ENCODE data around the gene NRXN3. TPM values are rescaled to one million over a fixed set of nuclear protein-coding genes. Genes with fewer than 3 reads are reported as not detected.

Gene NRXN3
- total RNA-seq, 1 donor, result under 0.01 TPM

DNA sequence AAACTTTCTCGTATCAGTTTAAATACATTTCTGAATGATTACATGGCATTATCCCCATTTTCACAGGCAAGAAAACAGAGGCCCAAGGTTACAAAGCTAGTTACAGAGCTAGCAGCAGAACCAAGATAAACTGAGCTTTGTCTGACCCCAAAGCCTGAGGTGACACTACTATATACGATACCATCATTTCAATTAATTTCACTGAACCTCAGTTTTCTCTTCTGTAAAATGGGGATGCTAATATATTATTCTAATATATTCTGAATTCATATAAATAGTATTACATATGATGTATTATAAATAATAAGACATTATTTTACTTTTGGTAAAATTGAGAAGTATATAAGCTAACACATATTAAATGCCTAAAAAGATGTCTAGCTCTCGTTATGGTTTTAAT, 143.3 kb downstream of the NRXN3 start:
- H3K27me3 ChIP-seq (ENCODE audit: insufficient read depth, low read length), result no peaks in the 10 kb centered on the region
- H3K9me3 ChIP-seq (ENCODE audit: low read depth, low read length), result no peaks in the 10 kb centered on the region
- H3K4me1 ChIP-seq (ENCODE audit: insufficient read depth, low read length), result no peaks in the 10 kb centered on the region
- H3K4me3 ChIP-seq (ENCODE audit: low read length), result no peak overlapping the region

DNA sequence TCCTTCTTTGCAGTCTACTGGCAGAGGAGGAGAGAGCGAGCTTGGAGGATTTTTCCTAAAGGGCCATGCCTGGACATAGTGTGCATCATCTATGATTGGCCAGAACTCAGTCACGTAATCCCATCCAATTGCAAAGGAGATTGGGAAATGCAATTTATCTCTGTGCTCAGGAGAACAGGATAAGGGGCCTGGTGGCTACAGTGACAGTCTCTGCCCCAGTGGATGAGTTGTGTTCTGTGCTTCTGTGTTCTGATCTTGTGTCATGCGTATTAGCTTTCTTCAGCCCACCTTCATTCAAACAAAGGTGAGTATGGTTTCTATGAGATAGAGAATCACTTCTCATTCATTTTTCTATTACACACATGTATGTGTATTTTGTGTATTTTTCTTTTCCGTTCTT, 144.3 kb downstream of the NRXN3 start:
- Histone ChIP-seq H3K27me3 (ENCODE audit: insufficient read depth, low read length) (no peaks in the 10 kb centered on the region), H3K4me3 (ENCODE audit: low read length) (no peak overlapping the region), H3K4me1 (ENCODE audit: insufficient read depth, low read length) (no peaks in the 10 kb centered on the region), H3K9me3 (ENCODE audit: low read depth, low read length) (no peaks in the 10 kb centered on the region)

DNA sequence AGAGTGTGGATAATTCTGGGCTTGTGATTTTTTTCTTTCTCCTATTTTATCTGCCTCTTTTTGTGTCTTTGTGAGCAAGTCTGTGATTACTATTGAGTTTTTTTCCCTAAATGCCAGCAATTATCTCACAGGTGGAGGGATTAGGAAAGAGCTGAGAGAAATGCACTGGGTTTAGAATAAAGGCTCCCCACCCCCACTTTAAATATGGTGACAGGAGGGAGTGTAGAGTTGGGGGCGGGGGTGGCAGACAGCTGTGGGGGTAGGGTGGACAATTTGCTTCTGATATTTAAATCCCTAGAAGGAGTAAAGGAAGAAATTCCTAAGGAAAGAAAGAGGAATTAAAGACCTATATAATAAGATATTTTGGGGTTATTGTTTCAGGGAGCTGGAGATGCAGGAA, 145.9 kb downstream of the NRXN3 start:
- Histone ChIP-seq H3K9me3 (ENCODE audit: low read depth, low read length) (no peaks in the 10 kb centered on the region), H3K4me1 (ENCODE audit: insufficient read depth, low read length) (no peaks in the 10 kb centered on the region), H3K27me3 (ENCODE audit: insufficient read depth, low read length) (no peaks in the 10 kb centered on the region), H3K4me3 (ENCODE audit: low read length) (no peak overlapping the region)

DNA sequence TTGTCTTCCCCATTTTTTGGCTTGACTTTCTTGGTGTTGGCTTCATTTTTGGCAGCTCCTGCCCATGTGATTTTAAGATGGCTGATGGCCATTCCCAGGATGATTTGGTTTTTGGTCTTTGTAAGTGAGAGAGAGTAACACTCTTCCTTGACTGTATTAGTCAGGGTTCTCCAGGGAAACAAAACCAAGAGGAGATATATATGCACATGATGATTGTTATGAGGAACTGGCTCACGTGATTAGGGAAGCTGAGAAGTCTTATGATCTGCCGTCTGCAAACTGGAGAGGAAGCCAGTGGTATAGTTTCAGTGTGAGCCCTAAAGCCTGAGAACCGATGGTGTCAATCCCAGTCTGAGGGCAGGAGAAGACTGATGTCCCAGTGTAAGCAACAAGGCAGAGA, 146.6 kb downstream of the NRXN3 start:
- Histone ChIP-seq H3K4me1 (ENCODE audit: insufficient read depth, low read length) (no peaks in the 10 kb centered on the region), H3K4me3 (ENCODE audit: low read length) (no peak overlapping the region), H3K9me3 (ENCODE audit: low read depth, low read length) (no peaks in the 10 kb centered on the region), H3K27me3 (ENCODE audit: insufficient read depth, low read length) (no peaks in the 10 kb centered on the region)

DNA sequence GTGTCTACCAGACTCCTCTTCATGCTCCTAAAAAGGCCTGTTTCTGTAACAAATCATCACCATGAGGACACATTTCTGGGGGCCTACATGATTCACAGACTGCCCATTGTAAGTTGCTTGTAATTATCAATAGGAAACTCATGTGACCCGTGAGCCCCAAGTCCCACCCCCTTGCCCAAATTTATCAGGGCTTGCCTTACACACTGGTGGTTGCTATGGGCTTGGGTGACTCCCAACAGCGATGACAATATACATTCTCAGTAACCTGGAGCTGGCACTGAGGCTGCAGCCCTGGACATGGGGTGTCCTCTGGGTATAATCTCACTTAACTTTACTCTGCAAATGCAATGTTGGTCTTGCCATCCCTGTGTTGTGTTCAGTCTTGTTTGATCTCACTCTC, 149.2 kb downstream of the NRXN3 start:
- no peaks in the 10 kb centered on the region for H3K9me3 ChIP-seq (ENCODE audit: low read depth, low read length)
- no peaks in the 10 kb centered on the region for H3K4me1 ChIP-seq (ENCODE audit: insufficient read depth, low read length)
- no peaks in the 10 kb centered on the region for H3K27me3 ChIP-seq (ENCODE audit: insufficient read depth, low read length)
- no peak overlapping the region for H3K4me3 ChIP-seq (ENCODE audit: low read length)

DNA sequence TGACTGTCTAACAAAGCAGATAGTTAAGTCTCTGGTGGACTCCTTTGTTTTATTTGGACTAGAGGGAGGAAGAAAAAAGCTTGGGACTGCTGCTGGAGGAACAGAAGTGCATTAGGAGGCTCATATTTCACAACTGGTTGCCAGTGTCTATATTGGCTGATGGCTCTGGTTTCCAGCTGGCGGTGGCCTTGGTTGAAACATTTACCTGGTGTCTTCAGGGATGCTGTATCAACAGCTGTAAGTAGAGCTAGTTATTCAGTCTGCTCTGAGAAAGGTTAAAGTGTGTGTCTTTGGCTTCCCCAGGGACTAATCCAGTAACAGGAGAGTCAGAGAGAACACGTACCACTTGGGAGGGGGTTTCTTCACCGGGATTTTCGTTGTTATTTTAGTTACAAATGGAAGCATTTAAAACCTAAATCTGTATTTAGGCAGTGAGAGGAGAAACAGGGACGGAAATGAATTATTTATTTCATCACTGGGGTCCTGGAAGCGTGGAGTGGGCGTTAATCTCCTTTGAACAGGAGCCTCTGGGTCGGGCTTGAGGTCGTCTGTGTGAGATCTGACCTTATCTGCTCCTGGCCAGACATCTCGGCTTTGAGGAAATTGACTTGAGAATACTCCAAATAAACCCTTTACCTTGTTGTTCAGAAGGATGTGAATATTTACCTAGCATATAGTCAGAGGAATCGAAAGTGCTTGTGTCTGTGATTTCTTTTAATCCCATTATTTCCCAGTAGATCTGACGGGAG, 149.9 kb downstream of the NRXN3 start:
- Histone ChIP-seq H3K4me1 (ENCODE audit: insufficient read depth, low read length) (no peaks in the 10 kb centered on the region), H3K4me3 (ENCODE audit: low read length) (no peak overlapping the region)

DNA sequence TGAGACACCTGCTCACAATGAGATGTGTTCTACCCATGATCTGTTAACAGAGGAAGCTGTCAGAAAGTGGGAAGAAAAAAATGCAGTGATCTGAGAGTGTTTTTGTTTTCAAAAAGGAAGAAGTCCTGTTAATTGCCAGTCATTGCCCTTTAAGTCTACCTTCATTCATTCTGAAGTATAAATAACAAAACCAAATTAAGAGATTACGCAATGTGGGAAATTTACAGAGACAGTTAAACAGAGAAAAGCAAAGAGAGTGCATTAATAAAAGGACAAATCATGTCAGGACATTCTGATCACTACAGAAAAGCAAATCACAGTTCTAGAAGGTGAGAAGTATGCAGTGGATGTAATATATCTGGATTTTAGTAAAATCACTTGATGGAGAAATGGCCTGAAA, 154.2 kb downstream of the NRXN3 start:
- no peaks in the 10 kb centered on the region for H3K4me1 ChIP-seq (ENCODE audit: insufficient read depth, low read length)
- no peak overlapping the region for H3K4me3 ChIP-seq (ENCODE audit: low read length)
- H3K9me3 ChIP-seq (ENCODE audit: low read depth, low read length), result no peaks in the 10 kb centered on the region
- H3K27me3 ChIP-seq (ENCODE audit: insufficient read depth, low read length), result no peaks in the 10 kb centered on the region

More for the DNA sequence above, 149.9 kb downstream of the NRXN3 start:
- Histone ChIP-seq H3K27me3 (ENCODE audit: insufficient read depth, low read length) (no peaks in the 10 kb centered on the region), H3K9me3 (ENCODE audit: low read depth, low read length) (no peaks in the 10 kb centered on the region)

DNA sequence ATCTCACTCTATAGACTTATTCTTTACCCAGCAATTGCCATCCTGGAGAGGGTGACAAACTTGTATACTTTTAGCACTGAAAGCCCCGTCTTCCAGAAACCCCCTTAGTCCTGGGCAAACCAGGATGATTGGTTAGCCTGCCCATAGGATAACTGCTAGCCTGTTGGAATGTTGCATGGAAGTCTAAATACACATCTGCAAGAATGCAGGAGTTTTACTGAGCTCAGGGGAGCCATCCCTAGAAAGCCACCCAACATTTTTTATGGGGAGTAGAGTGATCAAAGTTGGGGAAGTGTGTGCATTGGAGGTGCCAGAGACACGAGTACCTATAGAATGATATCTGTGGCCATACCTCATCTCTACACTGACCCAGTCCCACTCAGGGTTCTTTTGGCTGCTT, 155.7 kb downstream of the NRXN3 start:
- Histone ChIP-seq H3K27me3 (ENCODE audit: insufficient read depth, low read length) (no peaks in the 10 kb centered on the region), H3K9me3 (ENCODE audit: low read depth, low read length) (no peaks in the 10 kb centered on the region), H3K4me1 (ENCODE audit: insufficient read depth, low read length) (no peaks in the 10 kb centered on the region), H3K4me3 (ENCODE audit: low read length) (no peak overlapping the region)

DNA sequence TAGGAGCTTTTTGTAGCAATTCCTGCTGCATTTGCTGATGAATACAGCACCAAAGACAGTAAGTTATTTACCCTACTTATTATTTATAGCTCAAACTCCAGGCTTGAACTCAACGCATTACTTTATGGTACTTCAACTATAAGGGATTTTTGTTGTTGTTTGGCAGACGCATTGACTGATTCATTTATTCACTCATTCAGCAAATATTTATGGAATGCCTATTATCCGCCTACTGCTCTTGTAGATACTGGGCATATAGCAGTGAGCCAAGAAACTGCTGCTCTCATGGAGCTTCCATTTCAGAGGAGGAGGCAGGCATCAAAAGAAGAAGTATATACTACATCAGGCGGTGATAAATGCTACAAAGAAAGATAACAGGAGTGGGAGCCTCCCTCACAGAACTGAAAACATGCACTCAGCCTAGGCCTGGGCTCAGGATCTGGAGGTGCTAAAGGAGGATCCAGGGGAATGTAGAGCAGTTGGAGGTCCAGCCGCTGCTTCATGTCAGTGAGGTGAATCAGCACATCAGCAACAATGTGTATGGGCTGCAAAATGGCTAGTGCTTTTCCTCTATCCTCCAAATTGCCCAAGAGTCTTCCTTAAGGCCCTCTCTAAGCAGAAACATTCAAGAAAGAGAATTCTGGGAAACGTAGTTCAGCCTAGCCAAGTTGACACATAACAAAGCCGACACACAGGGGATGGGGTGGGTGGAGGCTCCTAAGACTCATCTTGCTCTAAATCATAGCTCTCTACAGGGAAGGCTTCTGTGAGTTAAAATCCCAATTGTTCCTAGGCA, 157.5 kb downstream of the NRXN3 start:
- Histone ChIP-seq H3K4me1 (ENCODE audit: insufficient read depth, low read length) (no peaks in the 10 kb centered on the region), H3K4me3 (ENCODE audit: low read length) (no peak overlapping the region), H3K9me3 (ENCODE audit: low read depth, low read length) (no peaks in the 10 kb centered on the region), H3K27me3 (ENCODE audit: insufficient read depth, low read length) (no peaks in the 10 kb centered on the region)

DNA sequence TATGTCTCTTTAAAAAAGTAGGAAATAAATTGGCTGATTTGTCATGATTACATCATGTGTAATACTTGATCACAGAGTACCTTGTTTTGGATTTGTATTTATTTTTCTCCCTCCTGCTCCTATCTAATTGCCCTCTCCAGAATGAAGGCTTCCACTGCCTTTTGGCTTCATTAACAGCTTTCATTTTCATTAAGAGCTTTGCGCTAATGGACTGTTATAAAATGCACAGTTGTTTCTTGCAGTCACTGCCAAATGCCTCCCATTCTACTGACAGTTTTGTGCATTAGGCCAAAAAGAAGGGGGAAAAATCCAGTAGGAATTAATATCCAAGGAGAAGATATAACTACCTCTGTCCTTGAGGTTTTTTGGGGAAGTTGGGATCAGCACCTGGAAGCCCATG, 159.2 kb downstream of the NRXN3 start:
- H3K9me3 ChIP-seq (ENCODE audit: low read depth, low read length), result no peaks in the 10 kb centered on the region
- H3K4me3 ChIP-seq (ENCODE audit: low read length), result no peak overlapping the region
- no peaks in the 10 kb centered on the region for H3K4me1 ChIP-seq (ENCODE audit: insufficient read depth, low read length)
- H3K27me3 ChIP-seq (ENCODE audit: insufficient read depth, low read length), result no peaks in the 10 kb centered on the region

DNA sequence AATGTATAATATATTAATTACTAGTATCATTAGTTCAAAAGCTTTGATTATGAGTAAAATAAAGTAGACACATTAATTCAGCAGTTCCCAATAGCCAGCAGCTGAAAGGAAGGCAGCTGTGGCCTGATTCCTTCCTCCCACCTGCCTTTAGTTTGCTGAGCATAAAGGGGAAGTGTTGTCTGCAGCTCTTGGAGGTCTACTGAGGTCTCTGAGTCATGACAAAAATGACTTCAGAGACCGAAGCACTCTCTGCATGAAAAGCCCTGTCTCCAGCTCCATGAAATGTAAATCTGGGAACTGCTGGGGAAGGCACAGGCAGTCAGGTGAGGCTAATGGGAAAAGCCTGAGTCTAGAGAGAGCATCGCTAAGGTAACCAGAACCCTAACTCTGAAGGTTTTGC, 165.4 kb downstream of the NRXN3 start:
- H3K27me3 ChIP-seq (ENCODE audit: insufficient read depth, low read length), result no peaks in the 10 kb centered on the region
- H3K4me1 ChIP-seq (ENCODE audit: insufficient read depth, low read length), result no peaks in the 10 kb centered on the region

DNA sequence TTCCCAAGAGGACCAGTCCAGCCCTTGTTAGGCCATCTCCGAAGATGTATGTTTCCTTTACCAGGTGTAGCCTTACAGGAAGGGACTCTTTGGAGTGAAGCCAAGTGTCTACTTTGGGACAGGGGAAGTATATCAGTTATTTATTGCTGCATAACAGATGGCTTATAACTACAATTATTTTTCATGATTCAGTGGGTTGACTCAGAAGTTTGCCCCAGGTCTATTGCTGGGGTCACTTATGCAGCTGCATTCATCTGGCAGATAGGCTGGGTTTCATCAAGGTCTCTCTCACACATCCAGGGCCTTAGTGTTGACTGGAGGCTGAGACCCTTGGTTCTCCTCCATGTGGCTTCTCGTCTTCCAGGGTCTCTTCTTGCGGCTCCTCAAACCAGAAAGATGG, 170.1 kb downstream of the NRXN3 start:
- Histone ChIP-seq H3K4me1 (ENCODE audit: insufficient read depth, low read length) (no peaks in the 10 kb centered on the region), H3K9me3 (ENCODE audit: low read depth, low read length) (no peaks in the 10 kb centered on the region), H3K27me3 (ENCODE audit: insufficient read depth, low read length) (no peaks in the 10 kb centered on the region), H3K4me3 (ENCODE audit: low read length) (no peak overlapping the region)

More for the DNA sequence above, 165.4 kb downstream of the NRXN3 start:
- H3K9me3 ChIP-seq (ENCODE audit: low read depth, low read length), result no peaks in the 10 kb centered on the region
- H3K4me3 ChIP-seq (ENCODE audit: low read length), result no peak overlapping the region

DNA sequence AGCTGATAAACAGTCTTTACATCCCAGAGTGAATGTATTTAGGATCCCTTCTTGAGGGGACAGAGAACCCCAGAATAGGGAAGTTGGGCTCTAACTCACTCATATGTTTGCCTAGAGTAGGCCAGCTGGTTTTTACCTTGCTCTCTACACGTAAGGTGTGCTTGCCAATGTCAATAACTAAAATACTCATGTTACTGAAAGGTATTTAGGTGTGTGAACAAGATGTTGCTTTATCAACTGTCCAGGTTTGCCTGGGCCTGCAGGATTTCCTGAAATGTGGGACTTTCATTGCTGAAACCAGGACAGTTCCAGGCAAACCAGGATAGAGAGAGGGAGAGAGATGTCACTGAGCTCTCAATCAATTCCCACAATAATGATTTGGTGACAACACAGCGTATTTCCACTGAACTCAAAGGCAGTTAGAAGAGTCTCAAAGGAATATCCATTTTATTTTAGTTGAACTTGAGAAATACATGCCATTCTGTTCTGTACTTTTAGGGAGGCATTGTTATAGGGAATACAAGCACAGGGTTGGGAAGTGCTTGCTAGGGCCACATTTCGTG, 171.7 kb downstream of the NRXN3 start:
- no peak overlapping the region for H3K4me3 ChIP-seq (ENCODE audit: low read length)
- no peaks in the 10 kb centered on the region for H3K4me1 ChIP-seq (ENCODE audit: insufficient read depth, low read length)
- no peaks in the 10 kb centered on the region for H3K9me3 ChIP-seq (ENCODE audit: low read depth, low read length)

DNA sequence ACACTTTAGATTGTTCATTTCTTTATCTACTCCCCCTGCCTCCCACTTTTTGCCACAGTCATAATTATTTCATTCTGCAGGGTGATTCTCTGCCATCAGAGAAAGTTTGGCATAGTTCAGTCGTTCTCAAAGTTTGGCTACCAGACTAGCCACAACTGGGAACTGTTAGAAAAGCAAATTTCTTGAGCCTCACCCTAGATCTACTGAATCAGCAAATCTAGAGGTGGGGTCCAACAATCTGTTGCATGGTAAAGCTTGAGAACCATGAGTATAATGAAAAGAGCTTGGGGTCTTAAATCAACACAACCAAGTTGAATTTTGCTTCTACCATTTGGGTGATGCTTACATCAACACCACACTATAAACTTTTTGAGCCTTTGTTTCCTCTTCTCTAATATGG, 172.7 kb downstream of the NRXN3 start:
- H3K9me3 ChIP-seq (ENCODE audit: low read depth, low read length), result no peaks in the 10 kb centered on the region
- no peaks in the 10 kb centered on the region for H3K4me1 ChIP-seq (ENCODE audit: insufficient read depth, low read length)
- H3K27me3 ChIP-seq (ENCODE audit: insufficient read depth, low read length), result no peaks in the 10 kb centered on the region
- no peak overlapping the region for H3K4me3 ChIP-seq (ENCODE audit: low read length)

More for the DNA sequence above, 171.7 kb downstream of the NRXN3 start:
- H3K27me3 ChIP-seq (ENCODE audit: insufficient read depth, low read length), result no peaks in the 10 kb centered on the region

DNA sequence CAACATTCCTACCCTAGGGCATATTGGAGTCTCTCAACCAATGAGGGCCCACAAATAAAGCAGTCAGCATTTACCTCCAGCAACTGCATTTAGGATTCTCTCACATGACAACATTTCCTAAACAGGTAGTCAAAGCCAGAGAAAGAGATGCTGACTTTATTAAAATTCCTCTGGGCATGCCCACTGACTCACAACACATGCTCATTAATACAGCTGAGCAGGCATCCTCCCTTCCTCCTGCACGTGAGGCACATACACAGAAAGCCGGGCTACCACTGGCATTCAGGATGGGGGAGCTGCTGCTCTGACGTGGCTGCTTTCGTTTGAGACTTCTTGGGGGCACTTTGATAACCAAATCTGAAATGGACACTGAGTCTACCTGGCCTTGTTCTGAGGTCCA, 174.1 kb downstream of the NRXN3 start:
- Histone ChIP-seq H3K4me3 (ENCODE audit: low read length) (no peak overlapping the region), H3K4me1 (ENCODE audit: insufficient read depth, low read length) (no peaks in the 10 kb centered on the region)

More for the DNA sequence above, 174.1 kb downstream of the NRXN3 start:
- H3K9me3 ChIP-seq (ENCODE audit: low read depth, low read length), result no peaks in the 10 kb centered on the region
- no peaks in the 10 kb centered on the region for H3K27me3 ChIP-seq (ENCODE audit: insufficient read depth, low read length)
